Skin of body (tissue), 2 donors: Measurements from ENCODE around the gene USB1. TPM values are rescaled to one million over a fixed set of nuclear protein-coding genes. Genes with fewer than 3 reads are reported as not detected.

Source experiments
- DNase-seq: peaks from one replicate; lab custom pipeline; 2025; lab: John Stamatoyannopoulos, UW
- total RNA-seq: library from RNA; depleted of rRNA; stranded (reverse); fragments of >200 nt; gene quantifications from one replicate; pipeline ENCODE4 v1.2.3, GENCODE V29; 2014

USB1 gene
- total RNA-seq: 5.1 TPM

- DNase-seq: peak; percentile 54
Measured at GRCh38 chr16:58000706-58001676, at the start of gene USB1. Gene USB1 (plus strand): TSS chr16:58001407. CDS start chr16:58001484, 77 bp downstream.

- no peak for DNase-seq
Measured at GRCh38 chr16:57952909-57953308, 48.3 kb upstream of the USB1 start.

GRCh38 chr16:57953857-57954256 lies 47.4 kb upstream of the USB1 start:
- no peak for DNase-seq

- DNase-seq: no peak
Measured at GRCh38 chr16:57955572-57956188, 45.5 kb upstream of the USB1 start.

- no peak for DNase-seq
Measured at GRCh38 chr16:57956270-57956808, 44.9 kb upstream of the USB1 start.

GRCh38 chr16:57956924-57957672 lies 44.1 kb upstream of the USB1 start:
- no peak for DNase-seq

- no peak for DNase-seq
Measured at GRCh38 chr16:57957673-57958392, 43.4 kb upstream of the USB1 start.

- DNase-seq: no peak
Measured at GRCh38 chr16:57958544-57958943, 42.7 kb upstream of the USB1 start.

GRCh38 chr16:57959121-57959520 lies 42.1 kb upstream of the USB1 start:
- no peak for DNase-seq

- DNase-seq: no peak
Measured at GRCh38 chr16:57959804-57960203, 41.4 kb upstream of the USB1 start.

GRCh38 chr16:57960310-57960709 lies 40.9 kb upstream of the USB1 start:
- DNase-seq: no peak

- no peak for DNase-seq
Measured at GRCh38 chr16:57960826-57961472, 40.3 kb upstream of the USB1 start.

- no peak for DNase-seq
Measured at GRCh38 chr16:57961538-57961937, 39.7 kb upstream of the USB1 start.

GRCh38 chr16:57962046-57962445 lies 39.2 kb upstream of the USB1 start:
- DNase-seq: no peak

- no peak for DNase-seq
Measured at GRCh38 chr16:57962756-57963155, 38.5 kb upstream of the USB1 start.

- DNase-seq: no peak
Measured at GRCh38 chr16:57964157-57964700, 37.0 kb upstream of the USB1 start.

- no peak for DNase-seq
Measured at GRCh38 chr16:57966204-57966771, 34.9 kb upstream of the USB1 start.

- no peak for DNase-seq
Measured at GRCh38 chr16:57966986-57967385, 34.2 kb upstream of the USB1 start.

- DNase-seq: no peak
Measured at GRCh38 chr16:57967916-57968315, 33.3 kb upstream of the USB1 start.
